Heart left ventricle (tissue), 16 donors: ENCODE results near the gene SLC9A3. TPM values are rescaled to one million over a fixed set of nuclear protein-coding genes. Genes with fewer than 3 reads are reported as not detected.

Experiments
- ATAC-seq, 4 donors: fragments of 200-7000 bp; cut with Tn5 transposase; one replicate each; pipeline ENCODE4 v1.9.1; 2020 to 2022; ENCODE audit warnings: moderate library complexity in 4 of 4, mild to moderate bottlenecking in 3 of 4, moderate number of reproducible peaks in 1 of 4
- DNase-seq, 5 donors: peaks; one replicate each; pipeline ENCODE4 v3.0.0-alpha.2; 2020
- H3K27ac ChIP-seq, 12 donors: fragments of 200-600 bp; sonication (generic) in 4 of 12; one replicate each; pipeline versions ENCODE4 v1.5.0 to v1.8.0; 2016 to 2022; ENCODE audit warnings: mild to moderate bottlenecking in 2 of 12
- H3K27me3 ChIP-seq, 9 donors: fragments of 200-600 bp; sonication (generic) in 2 of 9; one replicate each; pipeline versions ENCODE4 v1.5.1 to v1.8.0; 2016 to 2022; ENCODE audit warnings: mild to moderate bottlenecking in 3 of 9
- H3K36me3 ChIP-seq, 9 donors: fragments of 200-600 bp; sonication (generic) in 2 of 9; one replicate each; pipeline versions ENCODE4 v1.5.0 to v1.8.0; 2018 to 2022; ENCODE audit warnings: mild to moderate bottlenecking in 2 of 9
- H3K4me1 ChIP-seq, 12 donors: fragments of 200-600 bp; sonication (generic) in 4 of 12; one replicate each; pipeline versions ENCODE4 v1.5.0 to v1.8.0; 2016 to 2022; ENCODE audit warnings: mild to moderate bottlenecking in 3 of 12
- H3K4me3 ChIP-seq, 12 donors: fragments of 200-600 bp; sonication (generic) in 4 of 12; one replicate each; pipeline versions ENCODE4 v1.5.0 to v1.8.0; 2017 to 2022; ENCODE audit warnings: mild to moderate bottlenecking in 9 of 12, moderate library complexity in 4 of 12
- H3K9me3 ChIP-seq, 12 donors: fragments of 200-600 bp; sonication (generic) in 4 of 12; one replicate each; pipeline versions ENCODE4 v1.5.0 to v1.8.0; 2016 to 2022; ENCODE audit warnings: mild to moderate bottlenecking in 1 of 12
- CTCF ChIP-seq, 12 donors: fragments of 200-600 bp; sonication (generic) in 4 of 12; IDR thresholded peaks; one replicate each; pipeline versions ENCODE4 v1.5.0 to v1.8.0; 2018 to 2022; ENCODE audit warnings: antibody characterized with exemption in 12 of 12, mild to moderate bottlenecking in 5 of 12
- POLR2A ChIP-seq, 2 donors: fragments of 450-650 bp; IDR thresholded peaks; one replicate each; pipeline ENCODE4 v1.6.1; 2017; ENCODE audit warnings: antibody characterized with exemption in 2 of 2, mild to moderate bottlenecking in 2 of 2, moderate library complexity in 2 of 2
- WGBS, 4 donors: extraction: QIAGEN DNeasy Blood & Tissue Kit in 2 of 4; methylation state at CpG; one replicate each; pipeline versions ENCODE4 v1.1.5 to v1.1.7; 2013 to 2018; 5-methylcytosine and 5-hydroxymethylcytosine counted together
- intact Hi-C, 10 donors: fragments of 100-400 bp; cut with DNase I; formaldehyde crosslinking; loops; one replicate each; pipeline versions ENCODE4 v1.11.1 to v1.14.2; 2022
- polyA plus RNA-seq, 2 donors: library from polyadenylated mRNA; stranded (reverse); fragments of 200-250 nt; gene quantifications; one replicate each; pipeline ENCODE4 v1.2.3, GENCODE V29; 2013
- total RNA-seq, 9 donors: library from RNA; depleted of rRNA in 2 of 9; stranded (reverse); fragments of >200 nt in 2 of 9; fragmentation: NEBNext Ultra II Directional in 3 of 9; extraction: Animal tissue kit (Norgen Biotek cat#: 25700) in 3 of 9; gene quantifications; one replicate each; pipeline versions ENCODE4 v1.1.0 to v1.2.4, GENCODE V29; 2016 to 2023
- donor health status: ischemic (EF 13 %, LVEDD 7.1; RV severe dilation, severe dysfunction).
- donor health status: healthy with polysubstance abuse.
- donor health status: DM: no; HTN: yes; CAD: no.
- donor health status: DM: no; HTN: no; CAD: no.
- donor health status: ischemic (EF 25% LVEDD 6.9; RV normal size, moderate dysfunction).
- donor health status: ischemic (EF 25% LVEDD 5.7; RV mildly dilated, moderate dysfunction).
- donor health status: healthy.
- donor health status: DM: yes; HTN: yes; CAD: no.
- donor health status: ischemic (EF 35%, LVEDD 5.7; RV mildly dilated, moderate dysfunction).
- donor health status: nonischemic (EF 11% LVEDD 7.7; RV severe dilation, severe dysfunction).
- donor health status: DM: yes; HTN: yes; CAD: no.
- donor health status: PGD.
- donor health status: ischemic (EF 29% LVEDD 5.4; RV normal size, mild dysfunction).
- donor health status: nonischemic (EF 23%, LVEDD 6.1; RV moderate dilation, normal function).

SLC9A3 gene
- total and polyA plus RNA-seq, 11 donors = 0.50 to 3.8 (median 1.0) TPM

- ATAC-seq = no peak
- intact Hi-C loops = no loop called here
- no peaks in the 10 kb centered on the region for H3K9me3 ChIP-seq
- H3K36me3 ChIP-seq = no peaks in the 10 kb centered on the region
- H3K4me3 ChIP-seq = peak overlapping the region in 10 of 12 donors; percentile 10 to 39 (median 26)
- DNase-seq = no peak
- H3K27me3 ChIP-seq = peaks cover 64 to 100% (median 76%) of the 10 kb centered on the region in 9 donors
- H3K4me1 ChIP-seq = peaks cover 0 to 30% (median 3%) of the 10 kb centered on the region in 12 donors
- no peak overlapping the region for H3K27ac ChIP-seq
- no peak for TF ChIP-seq POLR2A (IDR thresholded peaks at IDR 0.05)
- no peak for TF ChIP-seq CTCF (IDR thresholded peaks at IDR 0.05)
- 1 to 2% (median 2%) methylated on average over 35 to 69 of the region's 69 CpGs for WGBS, 4 donors
These were observed 617 bp downstream of the SLC9A3 start for GRCh38 chr5:523441-524222.

GRCh38 chr5:522899-523440 lies 1.3 kb downstream of the SLC9A3 start:
- Histone ChIP-seq H3K4me1 (peaks cover 0 to 23% (median 3%) of the 10 kb centered on the region in 12 donors), H3K4me3 (peak overlapping the region in 1 of 12 donors; percentile 10), H3K9me3 (no peaks in the 10 kb centered on the region), H3K27me3 (peaks cover 60 to 100% (median 75%) of the 10 kb centered on the region in 9 donors), H3K27ac (no peak overlapping the region), H3K36me3 (no peaks in the 10 kb centered on the region)
- TF ChIP-seq CTCF (IDR thresholded peaks at IDR 0.05) (no peak), POLR2A (IDR thresholded peaks at IDR 0.05) (no peak)
- 20 to 24% (median 23%) methylated on average over 19 to 21 of the region's 21 CpGs for WGBS, 4 donors
- ATAC-seq (no peak), DNase-seq (no peak)
- intact Hi-C loops = no loop called here

- DNase-seq (no peak), ATAC-seq (no peak)
- peaks cover 53 to 98% (median 70%) of the 10 kb centered on the region in 9 donors for H3K27me3 ChIP-seq
- H3K4me1 ChIP-seq = peaks cover 0 to 23% (median 3%) of the 10 kb centered on the region in 12 donors
- no peak overlapping the region for H3K4me3 ChIP-seq
- WGBS, 4 donors = 34 to 37% (median 35%) methylated on average over 11 to 16 of the region's 16 CpGs
- intact Hi-C loops = no loop called here
- no peak overlapping the region for H3K27ac ChIP-seq
- no peaks in the 10 kb centered on the region for H3K9me3 ChIP-seq
- no peaks in the 10 kb centered on the region for H3K36me3 ChIP-seq
- TF ChIP-seq POLR2A (IDR thresholded peaks at IDR 0.05) (no peak), CTCF (IDR thresholded peaks at IDR 0.05) (no peak)
These were observed 2.1 kb downstream of the SLC9A3 start for GRCh38 chr5:522116-522515.

- ATAC-seq (no peak), DNase-seq (no peak)
- no peak for TF ChIP-seq POLR2A (IDR thresholded peaks at IDR 0.05)
- no peak for TF ChIP-seq CTCF (IDR thresholded peaks at IDR 0.05)
- H3K4me1 ChIP-seq = peaks cover 0 to 23% (median 3%) of the 10 kb centered on the region in 12 donors
- H3K36me3 ChIP-seq = no peaks in the 10 kb centered on the region
- peaks cover 49 to 98% (median 66%) of the 10 kb centered on the region in 9 donors for H3K27me3 ChIP-seq
- H3K9me3 ChIP-seq = no peaks in the 10 kb centered on the region
- no peak overlapping the region for H3K27ac ChIP-seq
- intact Hi-C loops = no loop called here
- 32 to 53% (median 45%) methylated on average over 8 to 9 of the region's 9 CpGs for WGBS, 4 donors
- no peak overlapping the region for H3K4me3 ChIP-seq
These were observed 2.6 kb downstream of the SLC9A3 start for GRCh38 chr5:521680-522079.
